HUES64 (cell line): ENCODE data around the gene TPI1. TPM values are rescaled to one million over a fixed set of nuclear protein-coding genes. Genes with fewer than 3 reads are reported as not detected.

Experiments
- H3K27ac ChIP-seq: 2 replicates; pipeline ENCODE4 v1.7.0; 2013; ENCODE audit warnings: low read depth, low read length, inconsistent platforms
- H3K27me3 ChIP-seq: 2 replicates; pipeline ENCODE4 v1.6.1; 2013; ENCODE audit warnings: mild to moderate bottlenecking, low read length; ENCODE audit not compliant: insufficient read depth
- H3K36me3 ChIP-seq: 2 replicates; pipeline ENCODE4 v1.6.1; 2013; ENCODE audit warnings: mild to moderate bottlenecking, low read length; ENCODE audit not compliant: insufficient read depth
- H3K4me1 ChIP-seq: 2 replicates; pipeline ENCODE4 v1.6.1; 2013; ENCODE audit warnings: mild to moderate bottlenecking, low read length, moderate library complexity; ENCODE audit not compliant: insufficient read depth
- H3K4me3 ChIP-seq: 2 replicates; pipeline ENCODE4 v1.5.1; 2013; ENCODE audit warnings: mild to moderate bottlenecking, low read length, moderate library complexity
- H3K9ac ChIP-seq: 2 replicates; pipeline ENCODE4 v1.6.1; 2013; ENCODE audit warnings: mild to moderate bottlenecking, low read depth, low read length
- H3K9me3 ChIP-seq: 2 replicates; pipeline ENCODE4 v1.6.1; 2013; ENCODE audit warnings: low read depth, low read length; ENCODE audit not compliant: insufficient read depth
- WGBS: fragments of 150-250, 120-280 bp; methylation state at CpG from one replicate; pipeline ENCODE4 v1.1.7; 2013; ENCODE audit warnings: missing lambda C conversion rate; 5-methylcytosine and 5-hydroxymethylcytosine counted together
- polyA plus RNA-seq, 2 experiments: library from polyadenylated mRNA; stranded (reverse); fragments of 50-300 nt; gene quantifications; one replicate each; pipeline ENCODE4 v1.2.3, GENCODE V29; 2013

The TPI1 gene
- 868 TPM for polyA plus RNA-seq (2013, experiment 1 of 2)
- polyA plus RNA-seq (2013, experiment 2 of 2) = 943 TPM

DNA sequence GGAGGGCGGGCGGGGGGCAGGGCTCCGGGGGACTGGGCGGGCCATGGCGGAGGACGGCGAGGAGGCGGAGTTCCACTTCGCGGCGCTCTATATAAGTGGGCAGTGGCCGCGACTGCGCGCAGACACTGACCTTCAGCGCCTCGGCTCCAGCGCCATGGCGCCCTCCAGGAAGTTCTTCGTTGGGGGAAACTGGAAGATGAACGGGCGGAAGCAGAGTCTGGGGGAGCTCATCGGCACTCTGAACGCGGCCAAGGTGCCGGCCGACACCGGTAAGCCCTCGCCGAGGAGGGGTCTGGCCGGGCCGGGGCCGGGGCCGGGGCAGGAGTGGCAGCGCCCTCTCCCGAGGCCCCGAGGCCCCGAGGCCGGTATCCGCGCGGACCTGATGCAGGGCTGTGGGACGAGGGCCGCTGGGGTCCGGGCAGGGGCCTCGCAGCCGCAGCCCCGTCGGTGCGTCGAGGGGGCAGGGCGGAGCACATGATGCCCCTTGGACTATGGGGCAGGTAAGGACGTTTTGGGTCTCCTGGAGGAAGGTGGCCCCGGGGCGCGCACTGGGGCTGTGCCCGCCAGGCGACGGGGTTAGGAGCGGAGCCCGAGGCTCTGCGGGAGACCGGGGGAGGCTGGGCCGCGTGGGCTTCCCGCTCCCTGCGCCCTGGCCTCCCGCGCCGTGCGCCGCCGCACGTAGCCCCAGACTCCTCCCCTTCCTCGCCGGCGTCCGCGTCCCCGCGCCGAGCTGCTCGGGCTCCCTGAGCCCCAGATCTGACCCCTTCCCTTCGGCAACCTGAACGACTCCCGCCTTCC, at the start of gene TPI1:
TSS of gene TPI1 (plus strand) at position 119 of the 798 bp plus-strand sequence. CDS start at position 155, 36 bp downstream.
- under 1% methylated on average over 86 of the region's 86 CpGs for WGBS
- Histone ChIP-seq H3K27me3 (no peaks in the 10 kb centered on the region), H3K9me3 (no peaks in the 10 kb centered on the region), H3K4me1 (peaks cover 28% of the 10 kb centered on the region; the same call in 1 of the 2 replicates), H3K9ac (peak within 1 kb of the TSS; percentile 98), H3K36me3 (peaks cover 61% of the 10 kb centered on the region), H3K27ac (peak within 1 kb of the TSS; percentile 93), H3K4me3 (peak within 1 kb of the TSS; percentile 96)

DNA sequence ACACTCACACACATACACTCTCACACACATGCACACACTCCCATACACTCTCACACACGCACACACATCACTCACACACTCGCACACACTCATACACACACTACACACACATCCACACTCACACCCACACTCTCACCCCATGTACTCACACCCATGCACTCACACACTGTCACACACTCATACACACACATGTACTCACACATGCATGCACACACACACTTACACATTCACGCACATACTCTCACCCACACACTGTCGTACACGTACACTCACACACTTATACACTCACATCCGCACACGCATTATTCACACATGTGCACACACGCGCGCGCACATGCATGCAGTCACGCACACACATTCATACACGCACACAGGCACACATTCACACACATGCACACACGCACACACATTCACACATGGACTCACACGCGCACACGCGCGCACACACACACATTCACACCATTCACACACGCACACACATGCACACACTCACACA, 49.6 kb upstream of the TPI1 start:
- H3K27me3 ChIP-seq = peaks cover 19% of the 10 kb centered on the region
- WGBS = 90% methylated on average over 20 of the region's 20 CpGs
- H3K27ac ChIP-seq = no peak overlapping the region
- no peaks in the 10 kb centered on the region for H3K36me3 ChIP-seq
- peaks cover 36% of the 10 kb centered on the region for H3K4me1 ChIP-seq
- H3K9me3 ChIP-seq = no peaks in the 10 kb centered on the region
- no peak overlapping the region for H3K9ac ChIP-seq
- H3K4me3 ChIP-seq = no peak overlapping the region

DNA sequence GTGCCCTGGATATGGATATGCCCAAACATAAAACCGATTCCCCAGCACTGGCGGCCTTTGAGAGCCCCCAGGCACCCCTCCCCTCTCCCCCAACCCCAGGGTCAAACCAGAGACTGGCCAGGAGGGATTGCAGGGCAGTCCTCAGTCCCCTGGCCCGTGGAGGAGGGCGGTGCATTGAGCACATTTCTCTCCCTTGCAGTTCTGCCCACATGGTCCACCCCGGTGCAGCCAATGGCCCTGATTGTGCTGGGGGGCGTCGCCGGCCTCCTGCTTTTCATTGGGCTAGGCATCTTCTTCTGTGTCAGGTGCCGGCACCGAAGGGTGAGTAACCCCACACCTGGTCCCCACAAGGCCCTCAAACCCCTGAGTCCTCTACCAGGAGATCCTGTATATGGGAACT, 49.1 kb upstream of the TPI1 start:
- peaks cover 24% of the 10 kb centered on the region for H3K27me3 ChIP-seq
- no peaks in the 10 kb centered on the region for H3K36me3 ChIP-seq

DNA sequence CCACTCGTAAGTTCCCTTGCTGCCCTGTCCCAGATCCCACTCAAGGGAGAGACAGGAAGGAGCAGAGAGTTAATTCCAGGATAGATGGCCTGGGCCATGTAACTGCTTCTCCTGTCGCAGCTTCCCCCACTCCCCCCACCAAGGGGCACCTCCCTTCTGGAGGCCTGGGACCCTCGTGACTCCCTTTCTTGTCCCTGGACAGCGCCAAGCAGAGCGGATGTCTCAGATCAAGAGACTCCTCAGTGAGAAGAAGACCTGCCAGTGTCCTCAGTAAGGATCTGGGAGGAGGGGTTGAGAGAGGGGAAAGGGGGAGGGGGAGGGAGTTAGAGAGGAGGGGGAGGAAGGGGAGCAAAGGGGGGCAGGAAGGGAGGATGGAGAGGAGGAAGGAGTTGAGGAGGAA, 48.7 kb upstream of the TPI1 start:
- 72% methylated on average over 5 of the region's 5 CpGs for WGBS
- no peak overlapping the region for H3K9ac ChIP-seq
- H3K36me3 ChIP-seq = no peaks in the 10 kb centered on the region
- peaks cover 24% of the 10 kb centered on the region for H3K27me3 ChIP-seq
- H3K4me1 ChIP-seq = peaks cover 44% of the 10 kb centered on the region
- peak overlapping the region; percentile 5; the same call in 1 of the 2 replicates for H3K4me3 ChIP-seq
- H3K27ac ChIP-seq = no peak overlapping the region; the same call in 1 of the 2 replicates
- no peaks in the 10 kb centered on the region for H3K9me3 ChIP-seq

More for the DNA sequence above, 49.1 kb upstream of the TPI1 start:
- H3K9ac ChIP-seq = no peak overlapping the region
- 60% methylated on average over 10 of the region's 10 CpGs for WGBS
- H3K9me3 ChIP-seq = no peaks in the 10 kb centered on the region
- no peak overlapping the region; the same call in 1 of the 2 replicates for H3K27ac ChIP-seq
- H3K4me3 ChIP-seq = peak overlapping the region; percentile 5; the same call in 1 of the 2 replicates
- peaks cover 42% of the 10 kb centered on the region for H3K4me1 ChIP-seq

DNA sequence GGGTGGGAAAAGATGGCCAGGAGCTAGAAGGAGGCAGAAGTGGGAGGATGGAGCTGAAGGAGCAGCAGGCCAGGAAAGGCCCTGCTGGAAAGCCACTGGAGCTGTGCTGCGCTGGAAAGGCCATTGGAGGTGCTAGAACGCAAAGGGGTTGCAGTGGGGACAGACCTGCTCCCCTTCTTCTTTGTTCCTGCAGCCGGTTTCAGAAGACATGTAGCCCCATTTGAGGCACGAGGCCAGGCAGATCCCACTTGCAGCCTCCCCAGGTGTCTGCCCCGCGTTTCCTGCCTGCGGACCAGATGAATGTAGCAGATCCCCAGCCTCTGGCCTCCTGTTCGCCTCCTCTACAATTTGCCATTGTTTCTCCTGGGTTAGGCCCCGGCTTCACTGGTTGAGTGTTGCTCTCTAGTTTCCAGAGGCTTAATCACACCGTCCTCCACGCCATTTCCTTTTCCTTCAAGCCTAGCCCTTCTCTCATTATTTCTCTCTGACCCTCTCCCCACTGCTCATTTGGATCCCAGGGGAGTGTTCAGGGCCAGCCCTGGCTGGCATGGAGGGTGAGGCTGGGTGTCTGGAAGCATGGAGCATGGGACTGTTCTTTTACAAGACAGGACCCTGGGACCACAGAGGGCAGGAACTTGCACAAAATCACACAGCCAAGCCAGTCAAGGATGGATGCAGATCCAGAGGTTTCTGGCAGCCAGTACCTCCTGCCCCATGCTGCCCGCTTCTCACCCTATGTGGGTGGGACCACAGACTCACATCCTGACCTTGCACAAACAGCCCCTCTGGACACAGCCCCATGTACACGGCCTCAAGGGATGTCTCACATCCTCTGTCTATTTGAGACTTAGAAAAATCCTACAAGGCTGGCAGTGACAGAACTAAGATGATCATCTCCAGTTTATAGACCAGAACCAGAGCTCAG, 48.0 kb upstream of the TPI1 start:
- Histone ChIP-seq H3K4me1 (peaks cover 44% of the 10 kb centered on the region), H3K27ac (no peak overlapping the region), H3K4me3 (no peak overlapping the region), H3K9ac (no peak overlapping the region), H3K27me3 (peaks cover 29% of the 10 kb centered on the region), H3K9me3 (no peaks in the 10 kb centered on the region), H3K36me3 (no peaks in the 10 kb centered on the region)
- WGBS = 71% methylated on average over 13 of the region's 13 CpGs

DNA sequence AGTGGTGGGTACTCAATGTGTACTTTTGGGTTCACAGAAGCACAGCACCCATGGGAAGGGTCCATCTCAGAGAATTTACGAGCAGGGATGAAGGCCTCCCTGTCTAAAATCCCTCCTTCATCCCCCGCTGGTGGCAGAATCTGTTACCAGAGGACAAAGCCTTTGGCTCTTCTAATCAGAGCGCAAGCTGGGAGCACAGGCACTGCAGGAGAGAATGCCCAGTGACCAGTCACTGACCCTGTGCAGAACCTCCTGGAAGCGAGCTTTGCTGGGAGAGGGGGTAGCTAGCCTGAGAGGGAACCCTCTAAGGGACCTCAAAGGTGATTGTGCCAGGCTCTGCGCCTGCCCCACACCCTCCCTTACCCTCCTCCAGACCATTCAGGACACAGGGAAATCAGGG, 47.2 kb upstream of the TPI1 start:
- no peaks in the 10 kb centered on the region for H3K36me3 ChIP-seq
- no peak overlapping the region for H3K9ac ChIP-seq
- H3K4me1 ChIP-seq = peaks cover 44% of the 10 kb centered on the region
- no peaks in the 10 kb centered on the region for H3K9me3 ChIP-seq
- WGBS = 68% methylated on average over 5 of the region's 5 CpGs
- no peak overlapping the region; the same call in 1 of the 2 replicates for H3K4me3 ChIP-seq
- H3K27me3 ChIP-seq = peaks cover 35% of the 10 kb centered on the region
- no peak overlapping the region for H3K27ac ChIP-seq

DNA sequence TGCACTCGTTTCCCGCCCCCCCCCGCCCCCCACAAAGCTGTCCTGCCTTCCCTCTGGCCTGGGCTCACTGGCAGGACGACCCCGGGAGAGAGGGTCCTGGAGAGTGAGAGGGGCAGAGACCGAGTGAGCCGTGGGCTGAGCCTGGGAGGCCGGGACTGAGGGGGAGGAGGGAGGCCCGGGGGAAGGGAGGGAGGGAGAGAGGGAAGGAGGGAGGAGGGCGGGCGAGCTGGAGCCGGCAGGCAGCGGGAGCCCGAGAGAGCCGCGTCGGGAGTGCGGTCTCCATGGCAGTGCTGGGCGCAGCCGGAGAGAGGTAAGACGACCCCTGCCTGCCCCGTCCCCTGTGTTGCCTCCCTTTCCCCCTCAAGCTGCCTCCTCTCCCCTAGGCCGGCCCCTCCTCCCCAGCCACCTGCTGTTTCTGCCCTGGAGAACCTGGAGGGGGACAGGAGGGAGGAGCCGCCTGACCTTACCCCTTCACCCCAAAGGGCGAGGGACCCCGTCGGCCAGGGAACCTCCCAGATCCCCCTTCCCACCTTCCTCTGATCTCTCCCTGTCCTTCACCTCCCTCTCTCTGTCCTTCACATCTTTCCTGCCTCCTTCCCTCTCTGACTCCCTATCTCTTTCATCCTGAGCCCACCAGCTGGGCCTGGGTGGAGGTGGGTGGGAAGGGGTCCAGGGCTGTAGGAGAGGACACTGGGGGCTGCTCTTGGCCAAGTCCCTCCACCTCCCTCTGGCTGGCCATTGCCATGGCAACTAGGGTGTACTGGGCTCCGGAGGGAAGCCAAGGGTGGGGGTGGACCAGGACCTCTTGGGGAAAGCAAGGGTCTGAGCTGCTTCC, 45.5 kb upstream of the TPI1 start, which contains the start of gene GPR162:
TSS of gene GPR162 (plus strand) at position 231 of the 835 bp plus-strand sequence. CDS start 2,078 bp downstream, outside the sequence.
- H3K4me3 ChIP-seq = peak within 1 kb of the TSS; percentile 66

DNA sequence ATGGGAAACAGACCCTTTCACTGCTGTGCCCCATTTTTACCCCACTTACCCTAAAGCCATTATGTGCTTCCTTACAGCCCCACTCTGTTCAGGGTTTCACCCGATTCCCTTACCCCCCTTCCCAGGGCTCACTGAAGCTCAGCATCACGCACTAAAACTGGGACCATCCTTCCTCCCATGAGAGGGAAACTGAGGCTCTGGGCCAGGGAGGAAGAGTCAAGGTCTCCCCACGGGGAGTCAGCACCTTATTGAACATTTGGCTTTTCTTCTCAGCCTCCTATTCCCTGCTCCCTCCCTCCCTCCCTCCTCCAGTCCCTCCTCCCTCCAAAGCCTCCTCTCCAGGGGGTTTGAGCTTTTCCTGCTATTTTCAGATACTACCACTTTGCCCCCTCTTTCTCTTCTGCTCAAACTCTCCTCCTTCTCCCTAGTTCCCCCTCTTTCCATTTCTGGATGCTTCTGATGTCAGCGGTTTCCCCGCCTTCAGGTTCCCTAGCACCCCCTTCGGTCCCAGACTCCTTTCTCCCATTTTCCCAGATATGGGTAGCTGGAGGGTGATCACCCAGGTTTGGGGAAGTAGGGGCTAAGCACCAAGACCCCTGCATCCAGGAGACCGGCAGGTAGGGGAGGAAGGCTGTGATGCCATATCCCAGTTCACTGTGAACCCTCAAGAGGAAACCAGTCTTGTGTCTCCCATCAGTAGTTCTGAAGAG, 44.8 kb upstream of the TPI1 start:
- Histone ChIP-seq H3K4me3 (peak overlapping the region; percentile 66), H3K27me3 (peaks cover 35% of the 10 kb centered on the region), H3K9me3 (no peaks in the 10 kb centered on the region), H3K4me1 (peaks cover 48% of the 10 kb centered on the region), H3K36me3 (no peaks in the 10 kb centered on the region), H3K9ac (no peak overlapping the region), H3K27ac (no peak overlapping the region)
- 36% methylated on average over 6 of the region's 7 CpGs for WGBS

More for the DNA sequence above, 45.5 kb upstream of the TPI1 start, which contains the start of gene GPR162:
- under 1% methylated on average over 25 of the region's 28 CpGs for WGBS
- H3K27ac ChIP-seq = no peak within 1 kb of the TSS
- H3K9me3 ChIP-seq = no peaks in the 10 kb centered on the region
- H3K27me3 ChIP-seq = peaks cover 35% of the 10 kb centered on the region
- peaks cover 44% of the 10 kb centered on the region for H3K4me1 ChIP-seq
- H3K9ac ChIP-seq = peak within 1 kb of the TSS; percentile 18
- H3K36me3 ChIP-seq = no peaks in the 10 kb centered on the region

DNA sequence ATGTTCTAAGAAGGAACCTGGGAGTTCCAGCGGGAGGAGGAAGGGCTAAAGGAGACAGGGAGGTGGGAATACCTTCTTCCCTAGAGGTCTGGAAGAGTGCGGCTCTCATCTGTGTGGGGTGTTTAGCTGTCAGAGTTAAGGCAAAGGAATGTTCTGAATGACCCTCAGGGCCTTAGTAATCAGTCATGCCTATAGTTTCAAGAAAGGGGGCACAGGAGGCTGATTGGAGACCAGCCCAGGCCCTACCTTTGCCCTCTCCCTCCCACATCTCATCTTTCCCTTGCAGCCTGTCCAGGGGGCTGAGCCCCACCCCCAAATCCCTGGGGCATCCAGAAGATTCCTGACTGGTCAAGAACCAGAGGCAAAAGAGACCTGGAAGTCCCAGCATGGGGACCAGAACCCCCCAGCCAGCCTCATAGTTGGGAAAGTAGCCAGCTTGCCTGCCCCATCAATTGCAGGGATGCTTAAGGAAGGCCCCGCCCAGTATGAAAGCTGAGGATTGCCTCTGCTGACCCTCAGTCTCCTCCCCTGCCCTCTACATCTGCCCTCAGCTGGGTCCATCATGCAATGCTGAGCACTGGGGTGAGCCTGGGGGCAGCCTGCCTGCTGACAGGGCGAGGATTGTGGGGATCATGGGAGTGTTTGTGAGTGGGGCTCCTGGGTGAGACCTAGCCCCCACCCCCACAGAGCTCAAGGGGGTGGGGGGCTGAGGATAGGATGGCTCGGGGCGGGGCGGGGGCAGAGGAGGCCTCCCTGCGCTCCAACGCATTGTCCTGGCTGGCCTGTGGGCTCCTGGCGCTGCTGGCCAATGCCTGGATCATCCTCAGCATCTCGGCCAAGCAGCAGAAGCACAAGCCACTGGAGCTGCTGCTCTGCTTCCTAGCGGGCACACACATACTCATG, 43.9 kb upstream of the TPI1 start:
- peaks cover 35% of the 10 kb centered on the region for H3K27me3 ChIP-seq
- WGBS = 65% methylated on average over 11 of the region's 12 CpGs
- no peaks in the 10 kb centered on the region for H3K36me3 ChIP-seq
- H3K27ac ChIP-seq = no peak overlapping the region
- peaks cover 47% of the 10 kb centered on the region for H3K4me1 ChIP-seq
- H3K4me3 ChIP-seq = no peak overlapping the region
- H3K9me3 ChIP-seq = no peaks in the 10 kb centered on the region
- no peak overlapping the region for H3K9ac ChIP-seq
